ENCODE measurements around the gene FOXR1. TPM values are rescaled to one million over a fixed set of nuclear protein-coding genes. Genes with fewer than 3 reads are reported as not detected.

Gene FOXR1, protein sequence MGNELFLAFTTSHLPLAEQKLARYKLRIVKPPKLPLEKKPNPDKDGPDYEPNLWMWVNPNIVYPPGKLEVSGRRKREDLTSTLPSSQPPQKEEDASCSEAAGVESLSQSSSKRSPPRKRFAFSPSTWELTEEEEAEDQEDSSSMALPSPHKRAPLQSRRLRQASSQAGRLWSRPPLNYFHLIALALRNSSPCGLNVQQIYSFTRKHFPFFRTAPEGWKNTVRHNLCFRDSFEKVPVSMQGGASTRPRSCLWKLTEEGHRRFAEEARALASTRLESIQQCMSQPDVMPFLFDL
- total RNA-seq: not detected
- not detected for total RNA-seq (2013)

DNA sequence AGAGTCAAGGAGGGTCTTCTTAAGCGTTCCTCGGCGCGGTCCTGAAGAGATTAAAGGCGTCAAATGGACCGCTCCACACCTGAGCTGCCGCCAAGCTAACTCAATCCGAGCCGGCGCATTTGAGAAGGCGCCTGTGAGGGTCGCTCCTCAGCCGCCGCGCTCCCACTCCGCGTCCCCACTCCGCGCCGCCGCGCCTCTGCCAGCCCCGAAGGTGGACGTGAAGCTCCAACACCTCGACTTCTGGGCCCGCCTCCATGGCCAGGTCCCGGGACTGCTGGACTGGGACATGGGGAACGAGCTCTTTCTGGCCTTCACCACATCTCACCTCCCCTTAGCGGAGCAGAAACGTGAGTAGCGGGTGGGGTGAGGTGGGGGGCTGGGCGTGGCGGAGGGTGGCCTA, at the start of gene FOXR1:
FOXR1 (plus strand) TSS at position 116 of the 400 bp plus-strand sequence; CDS start at position 287, 171 bp downstream.
- Mint-ChIP-seq H3K27me3 (ENCODE audit: low read depth in 2 of 2) (peaks cover 7 to 22% of the 10 kb centered on the region in 2 donors), H3K4me1 (peaks cover 0 to 6% of the 10 kb centered on the region in 2 donors), H3K4me3 (no peak within 1 kb of the TSS), H3K36me3 (no peaks in the 10 kb centered on the region), H3K9me3 (no peaks in the 10 kb centered on the region), H3K27ac (no peak within 1 kb of the TSS)
- no peaks in the 10 kb centered on the region for H3K36me3 ChIP-seq (ENCODE audit: control insufficient read depth, insufficient read depth, low read length)
- H3K27me3 ChIP-seq (ENCODE audit: control insufficient read depth, insufficient read depth, low read length): no peaks in the 10 kb centered on the region
- ATAC-seq: no peak
- H3K27ac ChIP-seq (ENCODE audit: low read length): no peak within 1 kb of the TSS
- intact Hi-C loops (cut with micrococcal nuclease): no loop called here
- no peak within 1 kb of the TSS for H3K4me3 ChIP-seq (ENCODE audit: low read length)
- no peaks in the 10 kb centered on the region for H3K9me3 ChIP-seq (ENCODE audit: control insufficient read depth, insufficient read depth, low read length)
- no peak for DNase-seq
- H3K4me1 ChIP-seq (ENCODE audit: control insufficient read depth, insufficient read depth, low read length): no peaks in the 10 kb centered on the region
- 39% methylated on average over 29 of the region's 33 CpGs for WGBS (ENCODE audit: insufficient coverage)
- TF ChIP-seq, protein P1, sequence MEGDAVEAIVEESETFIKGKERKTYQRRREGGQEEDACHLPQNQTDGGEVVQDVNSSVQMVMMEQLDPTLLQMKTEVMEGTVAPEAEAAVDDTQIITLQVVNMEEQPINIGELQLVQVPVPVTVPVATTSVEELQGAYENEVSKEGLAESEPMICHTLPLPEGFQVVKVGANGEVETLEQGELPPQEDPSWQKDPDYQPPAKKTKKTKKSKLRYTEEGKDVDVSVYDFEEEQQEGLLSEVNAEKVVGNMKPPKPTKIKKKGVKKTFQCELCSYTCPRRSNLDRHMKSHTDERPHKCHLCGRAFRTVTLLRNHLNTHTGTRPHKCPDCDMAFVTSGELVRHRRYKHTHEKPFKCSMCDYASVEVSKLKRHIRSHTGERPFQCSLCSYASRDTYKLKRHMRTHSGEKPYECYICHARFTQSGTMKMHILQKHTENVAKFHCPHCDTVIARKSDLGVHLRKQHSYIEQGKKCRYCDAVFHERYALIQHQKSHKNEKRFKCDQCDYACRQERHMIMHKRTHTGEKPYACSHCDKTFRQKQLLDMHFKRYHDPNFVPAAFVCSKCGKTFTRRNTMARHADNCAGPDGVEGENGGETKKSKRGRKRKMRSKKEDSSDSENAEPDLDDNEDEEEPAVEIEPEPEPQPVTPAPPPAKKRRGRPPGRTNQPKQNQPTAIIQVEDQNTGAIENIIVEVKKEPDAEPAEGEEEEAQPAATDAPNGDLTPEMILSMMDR (IDR thresholded peaks at IDR 0.05): no peak

DNA sequence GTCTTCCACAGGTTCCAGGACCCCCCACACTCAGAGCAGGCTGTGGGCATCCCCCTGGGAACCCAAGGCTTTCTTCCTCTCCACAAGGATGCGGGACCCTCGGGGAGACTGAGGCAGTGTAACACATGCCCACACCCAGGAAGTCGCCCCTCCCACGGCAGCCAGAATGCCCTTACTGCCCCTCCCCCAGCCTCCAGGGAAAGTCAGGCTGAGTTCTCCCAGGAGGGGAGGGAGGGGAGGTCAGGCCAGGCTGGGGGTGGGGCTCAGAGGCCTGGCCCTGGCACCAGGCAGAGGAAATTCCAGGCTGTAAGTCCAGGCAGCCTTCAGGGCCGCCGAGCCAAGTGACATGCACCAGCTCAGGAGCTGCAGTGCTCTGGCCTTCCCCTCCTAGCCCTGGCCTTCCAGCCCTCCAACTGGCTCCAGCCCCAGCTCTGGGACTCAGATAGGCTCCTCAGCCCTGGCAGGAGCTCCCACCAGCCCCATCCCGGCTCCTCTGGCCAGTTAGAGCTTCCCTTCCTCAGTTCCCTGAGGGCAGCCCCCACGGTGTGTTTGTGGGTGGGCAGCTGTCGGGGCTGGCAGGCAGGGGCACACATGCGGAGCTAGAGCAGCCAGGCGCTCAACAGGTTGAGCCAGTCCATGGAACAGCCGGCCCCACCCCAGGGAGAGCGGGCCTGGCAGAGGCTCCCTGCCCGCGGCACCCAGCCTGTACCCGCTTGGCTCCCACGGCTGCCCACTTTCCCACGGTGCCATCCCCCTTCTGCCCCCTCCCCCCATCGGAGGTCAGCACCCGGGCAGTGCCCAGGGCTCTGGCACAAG, 49.4 kb upstream of the FOXR1 start:
- no peaks in the 10 kb centered on the region for H3K9me3 Mint-ChIP-seq

DNA sequence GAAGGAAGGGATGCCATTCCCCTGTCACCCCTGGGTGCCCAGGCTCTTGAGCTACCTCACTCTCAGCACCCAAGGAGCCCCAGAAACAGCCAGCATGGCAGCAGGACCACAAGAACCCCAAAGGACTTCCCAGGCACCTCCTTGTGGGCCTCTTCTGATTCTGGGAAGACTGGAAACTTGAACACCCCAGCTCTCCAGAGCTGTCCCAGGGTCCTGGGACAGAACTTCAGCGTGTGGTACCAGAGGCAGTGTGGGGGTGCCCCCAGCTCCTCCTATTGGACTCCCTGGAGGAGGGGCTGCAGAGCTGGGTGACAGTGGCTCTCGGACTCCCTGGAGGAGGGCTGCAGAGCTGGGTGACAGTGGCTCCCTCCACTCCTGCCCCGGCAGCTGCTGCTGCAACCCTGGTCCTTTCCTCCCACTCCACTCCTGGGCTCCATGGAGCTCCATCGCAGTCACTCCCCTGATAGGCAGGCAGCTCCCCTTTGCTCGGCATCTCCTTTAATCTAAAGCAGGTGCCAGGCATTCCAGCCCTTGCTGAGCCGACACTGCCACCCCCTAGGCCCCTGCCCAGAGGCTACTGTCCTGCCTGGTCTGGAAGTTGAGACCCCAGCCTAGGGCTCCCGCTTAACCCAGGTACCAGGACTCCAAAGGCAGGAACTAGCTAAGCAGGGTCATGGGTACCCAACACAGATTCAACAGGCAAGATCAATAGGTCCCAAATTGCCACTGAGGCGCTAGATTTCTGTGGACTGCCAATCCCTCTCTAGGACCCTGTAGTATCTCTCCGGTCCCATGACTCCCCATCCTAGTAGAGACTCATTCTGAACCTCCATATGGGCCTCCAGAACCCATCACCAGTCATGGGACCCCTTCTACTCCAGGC, 48.6 kb upstream of the FOXR1 start:
- Mint-ChIP-seq H3K27ac (peak overlapping the region; percentile 95 to 96), H3K36me3 (no peaks in the 10 kb centered on the region), H3K27me3 (ENCODE audit: low read depth in 2 of 2) (peaks cover 0 to 3% of the 10 kb centered on the region in 2 donors), H3K4me1 (peaks cover 66 to 81% of the 10 kb centered on the region in 2 donors), H3K4me3 (peak overlapping the region; percentile 91), H3K9me3 (no peaks in the 10 kb centered on the region)
- peak overlapping the region; percentile 94 for H3K27ac ChIP-seq (ENCODE audit: low read length)
- ATAC-seq (no peak), DNase-seq (peak in 1 of 2 donors; percentile 30)
- 71% methylated on average over 9 of the region's 9 CpGs for WGBS (ENCODE audit: insufficient coverage)
- peaks cover 4% of the 10 kb centered on the region for H3K36me3 ChIP-seq (ENCODE audit: control insufficient read depth, insufficient read depth, low read length)
- H3K4me3 ChIP-seq (ENCODE audit: low read length): peak overlapping the region; percentile 95
- no peaks in the 10 kb centered on the region for H3K27me3 ChIP-seq (ENCODE audit: control insufficient read depth, insufficient read depth, low read length)
- peaks cover 84% of the 10 kb centered on the region for H3K4me1 ChIP-seq (ENCODE audit: control insufficient read depth, insufficient read depth, low read length)
- TF ChIP-seq, protein P1 (IDR thresholded peaks at IDR 0.05): no peak
- intact Hi-C loops (cut with micrococcal nuclease): no loop called here
- H3K9me3 ChIP-seq (ENCODE audit: control insufficient read depth, insufficient read depth, low read length): no peaks in the 10 kb centered on the region

More for the DNA sequence above, 49.4 kb upstream of the FOXR1 start:
- ATAC-seq (no peak), DNase-seq (peak in 1 of 2 donors; percentile 35)
- WGBS (ENCODE audit: insufficient coverage): 45% methylated on average over 20 of the region's 20 CpGs
- no peaks in the 10 kb centered on the region for H3K27me3 ChIP-seq (ENCODE audit: control insufficient read depth, insufficient read depth, low read length)
- peak overlapping the region; percentile 94 for H3K27ac ChIP-seq (ENCODE audit: low read length)
- intact Hi-C loops (cut with micrococcal nuclease): no loop called here
- TF ChIP-seq, protein P1 (IDR thresholded peaks at IDR 0.05): no peak
- no peaks in the 10 kb centered on the region for H3K9me3 ChIP-seq (ENCODE audit: control insufficient read depth, insufficient read depth, low read length)
- H3K4me1 Mint-ChIP-seq: peaks cover 66 to 81% of the 10 kb centered on the region in 2 donors
- peak overlapping the region; percentile 95 to 96 for H3K27ac Mint-ChIP-seq
- H3K4me1 ChIP-seq (ENCODE audit: control insufficient read depth, insufficient read depth, low read length): peaks cover 84% of the 10 kb centered on the region
- H3K4me3 ChIP-seq (ENCODE audit: low read length): peak overlapping the region; percentile 95
- H3K36me3 ChIP-seq (ENCODE audit: control insufficient read depth, insufficient read depth, low read length): peaks cover 9% of the 10 kb centered on the region
- peaks cover 0 to 3% of the 10 kb centered on the region in 2 donors for H3K27me3 Mint-ChIP-seq (ENCODE audit: low read depth in 2 of 2)
- H3K36me3 Mint-ChIP-seq: no peaks in the 10 kb centered on the region
- H3K4me3 Mint-ChIP-seq: peak overlapping the region; percentile 91
